Measurements from ENCODE around the gene TMEM154.

The TMEM154 gene

GRCh38 chr4:152660526-152660925 is 19.3 kb downstream of the TMEM154 start:
- CTCF ChIA-PET = no interaction called here
- POLR2A ChIA-PET = no interaction called here
- TF ChIP-seq ZNF76 (tag by site-specific recombination; IDR thresholded peaks at IDR 0.05; ENCODE audit: borderline replicate concordance, low read depth) = no peak
- TF ChIP-seq ZSCAN30 (tag by site-specific recombination; IDR thresholded peaks at IDR 0.05) = no peak
- no peak for TF ChIP-seq ZNF600 (tag by site-specific recombination; IDR thresholded peaks at IDR 0.05)
- no peak for TF ChIP-seq YY2 (tag by site-specific recombination; IDR thresholded peaks at IDR 0.05)
- TF ChIP-seq ZBTB26 (tag by site-specific recombination; optimal IDR thresholded peaks at IDR 0.05) = no peak
- TF ChIP-seq ZNF391 (tag by site-specific recombination; IDR thresholded peaks at IDR 0.05; ENCODE audit: borderline replicate concordance, low read depth) = no peak
- TF ChIP-seq ZSCAN4 (tag by site-specific recombination; IDR thresholded peaks at IDR 0.05) = no peak
- no peak for TF ChIP-seq ZNF423 (tag by site-specific recombination; IDR thresholded peaks at IDR 0.05)
- no peak for TF ChIP-seq ZNF362 (tag by site-specific recombination; IDR thresholded peaks at IDR 0.05)
- TF ChIP-seq ZNF148 (tag by site-specific recombination; IDR thresholded peaks at IDR 0.05; ENCODE audit: borderline replicate concordance) = no peak
- no peak for TF ChIP-seq ZNF221 (tag by site-specific recombination; IDR thresholded peaks at IDR 0.05; ENCODE audit: borderline replicate concordance)
- no peak for TF ChIP-seq ZNF501 (tag by site-specific recombination; IDR thresholded peaks at IDR 0.05)
- TF ChIP-seq SCRT1 (tag by site-specific recombination; IDR thresholded peaks at IDR 0.05; ENCODE audit: borderline replicate concordance) = no peak
- no peak for TF ChIP-seq ZNF776 (tag by site-specific recombination; IDR thresholded peaks at IDR 0.05; ENCODE audit: borderline replicate concordance)
- TF ChIP-seq ZXDB (tag by site-specific recombination; IDR thresholded peaks at IDR 0.05) = no peak
- no peaks in the 10 kb centered on the region for H3K4me1 ChIP-seq (ENCODE audit: control insufficient read depth, insufficient read depth, low read length)
- H3K36me3 ChIP-seq (ENCODE audit: control insufficient read depth in 2 of 2, insufficient read depth in 1 of 2, low read length in 2 of 2) = no peaks in the 10 kb centered on the region
- no peaks in the 10 kb centered on the region for H3K9me3 ChIP-seq (ENCODE audit: control insufficient read depth, insufficient read depth, low read depth, low read length)
- no peak overlapping the region for H3K27ac ChIP-seq (ENCODE audit: extremely low read depth, low read depth, low read length)
- no peak overlapping the region for H3K4me3 ChIP-seq (ENCODE audit: low read depth, low read length)

- Histone ChIP-seq H3K4me3 (ENCODE audit: low read depth, low read length) (no peak overlapping the region), H3K4me1 (ENCODE audit: control insufficient read depth, insufficient read depth, low read length) (no peaks in the 10 kb centered on the region), H3K36me3 (ENCODE audit: control insufficient read depth in 2 of 2, insufficient read depth in 1 of 2, low read length in 2 of 2) (no peaks in the 10 kb centered on the region), H3K9me3 (ENCODE audit: control insufficient read depth, insufficient read depth, low read depth, low read length) (no peaks in the 10 kb centered on the region), H3K27ac (ENCODE audit: extremely low read depth, low read depth, low read length) (no peak overlapping the region)
- CTCF ChIA-PET = no interaction called here
- POLR2A ChIA-PET = no interaction called here
- TF ChIP-seq BCL11A (tag by site-specific recombination; IDR thresholded peaks at IDR 0.05; ENCODE audit: low read depth) = no peak
- TF ChIP-seq YY2 (tag by site-specific recombination; IDR thresholded peaks at IDR 0.05) = no peak
- no peak for TF ChIP-seq ZSCAN4 (tag by site-specific recombination; IDR thresholded peaks at IDR 0.05)
- no peak for TF ChIP-seq ZNF707 (tag by site-specific recombination; IDR thresholded peaks at IDR 0.05)
- no peak for TF ChIP-seq PRDM2 (tag by site-specific recombination; IDR thresholded peaks at IDR 0.05; ENCODE audit: borderline replicate concordance)
- TF ChIP-seq ZBTB1 (tag by site-specific recombination; IDR thresholded peaks at IDR 0.05) = no peak
Observed at GRCh38 chr4:152659806-152660205, 20.0 kb downstream of the TMEM154 start.
